ENCODE data around the gene TRAPPC6A.

Gene TRAPPC6A

GRCh38 chr19:45163156-45163555, 14.9 kb downstream of the TRAPPC6A start:
- H3K4me3 ChIP-seq (replicated peaks; ENCODE audit: low read depth, low read length): no peak overlapping the region
- no peak for TF ChIP-seq CTCF (IDR thresholded peaks at IDR 0.05; ENCODE audit: low read length, missing control alignments)
- no peak for DNase-seq (ENCODE audit: low read depth)

- DNase-seq (ENCODE audit: low read depth): no peak
- TF ChIP-seq CTCF (IDR thresholded peaks at IDR 0.05; ENCODE audit: low read length, missing control alignments): no peak
- H3K4me3 ChIP-seq (replicated peaks; ENCODE audit: low read depth, low read length): no peak overlapping the region
Measured at GRCh38 chr19:45162608-45163143, 15.4 kb downstream of the TRAPPC6A start.

GRCh38 chr19:45161738-45162607, 16.1 kb downstream of the TRAPPC6A start:
- peak; percentile 71 for TF ChIP-seq CTCF (IDR thresholded peaks at IDR 0.05; ENCODE audit: low read length, missing control alignments)
- peak; percentile 47 for DNase-seq (ENCODE audit: low read depth)
- H3K4me3 ChIP-seq (replicated peaks; ENCODE audit: low read depth, low read length): no peak overlapping the region

GRCh38 chr19:45160870-45161737, 16.9 kb downstream of the TRAPPC6A start, which contains the start of gene NKPD1:
TSS of gene NKPD1 (minus strand) at chr19:45160982. CDS start at chr19:45160150, 832 bp downstream.
- H3K4me3 ChIP-seq (replicated peaks; ENCODE audit: low read depth, low read length): no peak within 1 kb of the TSS
- DNase-seq (ENCODE audit: low read depth): no peak
- TF ChIP-seq CTCF (IDR thresholded peaks at IDR 0.05; ENCODE audit: low read length, missing control alignments): no peak

GRCh38 chr19:45159971-45160324, 18.1 kb downstream of the TRAPPC6A start:
- TF ChIP-seq CTCF (IDR thresholded peaks at IDR 0.05; ENCODE audit: low read length, missing control alignments): no peak
- DNase-seq (ENCODE audit: low read depth): no peak
- H3K4me3 ChIP-seq (replicated peaks; ENCODE audit: low read depth, low read length): no peak overlapping the region

GRCh38 chr19:45159210-45159970, 18.6 kb downstream of the TRAPPC6A start:
- H3K4me3 ChIP-seq (replicated peaks; ENCODE audit: low read depth, low read length): no peak overlapping the region
- DNase-seq (ENCODE audit: low read depth): no peak
- TF ChIP-seq CTCF (IDR thresholded peaks at IDR 0.05; ENCODE audit: low read length, missing control alignments): no peak
